LNCaP clone FGC (cell line): ENCODE results near the gene TMEM221.
"Not testable (repeated sequence)": the region's sequence is repeated elsewhere in the genome, so short reads cannot be mapped to it uniquely, and the experiment has no call there.

Experiments
- DNase-seq: peaks from one replicate; pipeline ENCODE4 v3.0.0-alpha.2; 2011; ENCODE audit warnings: low read depth
- H3K4me3 ChIP-seq: 2 replicates; pipeline ENCODE4 v1.5.1; 2011; ENCODE audit warnings: mild to moderate bottlenecking, low read depth, low read length, control low read depth
- CTCF ChIP-seq: IDR thresholded peaks from 2 replicates; pipeline ENCODE4 v1.5.1; 2012; ENCODE audit warnings: mild to moderate bottlenecking; ENCODE audit not compliant: control insufficient read depth, insufficient read depth; ENCODE audit errors: extremely low read depth

Gene TMEM221

GRCh38 chr19:17482877-17483604, 34.6 kb upstream of the TMEM221 start:
- no peak for DNase-seq
- no peak for TF ChIP-seq CTCF
- no peak overlapping the region for H3K4me3 ChIP-seq

GRCh38 chr19:17481986-17482385, 33.5 kb upstream of the TMEM221 start:
- DNase-seq, result no peak
- TF ChIP-seq CTCF, result no peak
- no peak overlapping the region for H3K4me3 ChIP-seq

GRCh38 chr19:17479325-17479791, 30.9 kb upstream of the TMEM221 start:
- H3K4me3 ChIP-seq, result no peak overlapping the region
- DNase-seq, result no peak
- TF ChIP-seq CTCF, result no peak

GRCh38 chr19:17475541-17476115, 27.2 kb upstream of the TMEM221 start:
- H3K4me3 ChIP-seq, result no peak overlapping the region
- no peak for TF ChIP-seq CTCF
- no peak for DNase-seq

- not testable (repeated sequence) for DNase-seq, H3K4me3 ChIP-seq
Observed at GRCh38 chr19:17475011-17475540, 26.6 kb upstream of the TMEM221 start.

- no peak for DNase-seq
- no peak for TF ChIP-seq CTCF
- no peak overlapping the region for H3K4me3 ChIP-seq
Observed at GRCh38 chr19:17473041-17473440, 24.6 kb upstream of the TMEM221 start.

- TF ChIP-seq CTCF, result no peak
- no peak for DNase-seq
- H3K4me3 ChIP-seq, result peak overlapping the region; percentile 71
Observed at GRCh38 chr19:17471410-17472125, 23.1 kb upstream of the TMEM221 start.
